ELF-1 (cell line): ENCODE measurements around the gene UBAC2.

Experiments used
- DNase-seq: peaks from one replicate; pipeline ENCODE4 v3.0.0-alpha.2; 2016; ENCODE audit warnings: low read depth, low spot score

UBAC2 gene

GRCh38 chr13:99311748-99312492, 111.3 kb downstream of the UBAC2 start:
- no peak for DNase-seq

GRCh38 chr13:99312493-99312883, 111.8 kb downstream of the UBAC2 start:
- no peak for DNase-seq

GRCh38 chr13:99313501-99313900, 112.8 kb downstream of the UBAC2 start:
- DNase-seq: no peak

- DNase-seq: no peak
These were observed 113.3 kb downstream of the UBAC2 start for GRCh38 chr13:99313941-99314340.

- no peak for DNase-seq
These were observed 114.1 kb downstream of the UBAC2 start for GRCh38 chr13:99314640-99315176.

GRCh38 chr13:99315186-99315585, 114.5 kb downstream of the UBAC2 start:
- DNase-seq: no peak

- no peak for DNase-seq
These were observed 115.6 kb downstream of the UBAC2 start for GRCh38 chr13:99316224-99316623.

- DNase-seq: no peak
These were observed 116.1 kb downstream of the UBAC2 start for GRCh38 chr13:99316657-99317256.

- DNase-seq: no peak
These were observed 120.2 kb downstream of the UBAC2 start for GRCh38 chr13:99320693-99321481.

GRCh38 chr13:99321709-99322108, 121.1 kb downstream of the UBAC2 start:
- DNase-seq: no peak

- DNase-seq: no peak
These were observed 121.8 kb downstream of the UBAC2 start for GRCh38 chr13:99322297-99323103.

GRCh38 chr13:99323488-99323887, 122.8 kb downstream of the UBAC2 start:
- no peak for DNase-seq

- DNase-seq: no peak
These were observed 125.4 kb downstream of the UBAC2 start for GRCh38 chr13:99326012-99326411.

GRCh38 chr13:99327126-99327525, 126.5 kb downstream of the UBAC2 start:
- DNase-seq: no peak

- DNase-seq: no peak
These were observed 127.1 kb downstream of the UBAC2 start for GRCh38 chr13:99327761-99328160.

GRCh38 chr13:99329477-99329876, 128.8 kb downstream of the UBAC2 start:
- DNase-seq: no peak

GRCh38 chr13:99330942-99331341, 130.3 kb downstream of the UBAC2 start:
- no peak for DNase-seq

GRCh38 chr13:99331881-99332293, 131.2 kb downstream of the UBAC2 start:
- DNase-seq: no peak

GRCh38 chr13:99332456-99332855, 131.8 kb downstream of the UBAC2 start:
- no peak for DNase-seq

- DNase-seq: no peak
These were observed 133.6 kb downstream of the UBAC2 start for GRCh38 chr13:99334221-99334620.

GRCh38 chr13:99335087-99335486, 134.4 kb downstream of the UBAC2 start:
- DNase-seq: no peak

GRCh38 chr13:99335603-99336002, 134.9 kb downstream of the UBAC2 start:
- no peak for DNase-seq
